COR-L47 (cell line): ENCODE measurements around the gene NHLH1.
"Not testable (repeated sequence)": the region's sequence is repeated elsewhere in the genome, so short reads cannot be mapped to it uniquely, and the experiment has no call there.

ENCODE experiments used
- DNase-seq: peaks from one replicate; lab custom pipeline; 2025; lab: John Stamatoyannopoulos, UW

The NHLH1 gene

DNA sequence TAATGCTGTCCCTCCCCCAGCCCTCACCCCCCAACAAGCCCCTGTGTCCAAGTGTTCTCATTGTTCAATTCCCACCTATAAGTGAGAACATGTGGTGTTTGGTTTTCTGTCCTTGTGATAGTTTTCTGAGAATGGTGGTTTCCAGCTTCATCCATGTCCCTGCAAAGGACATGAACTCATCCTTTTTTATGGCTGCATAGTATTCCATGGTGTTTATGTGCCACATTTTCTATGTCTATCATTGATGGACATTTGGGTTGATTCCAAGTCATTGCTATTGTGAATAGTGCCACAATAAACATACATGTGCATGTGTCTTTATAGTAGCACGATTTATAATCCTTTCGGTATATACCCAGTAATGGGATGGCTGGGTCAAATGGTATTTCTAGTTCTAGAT lies 17.9 kb downstream of the NHLH1 start:
- not testable (repeated sequence) for DNase-seq

DNA sequence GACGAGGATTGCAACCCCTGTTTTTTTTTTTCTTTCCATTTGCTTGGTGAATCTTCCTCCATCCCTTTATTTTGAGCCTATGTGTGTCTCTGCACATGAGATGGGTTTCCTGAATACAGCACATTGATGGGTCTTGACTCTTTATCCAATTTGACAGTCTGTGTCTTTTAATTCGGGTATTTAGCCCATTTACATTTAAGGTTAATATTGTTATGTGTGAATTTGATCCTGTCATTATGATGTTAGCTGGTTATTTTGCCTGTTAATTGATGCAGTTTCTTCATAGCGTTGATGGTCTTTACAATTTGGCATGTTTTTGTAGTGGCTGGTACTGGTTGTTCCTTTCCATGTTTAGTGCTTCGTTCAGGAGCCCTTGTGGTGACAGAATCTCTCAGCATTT lies 21.5 kb downstream of the NHLH1 start:
- DNase-seq: not testable (repeated sequence)

DNA sequence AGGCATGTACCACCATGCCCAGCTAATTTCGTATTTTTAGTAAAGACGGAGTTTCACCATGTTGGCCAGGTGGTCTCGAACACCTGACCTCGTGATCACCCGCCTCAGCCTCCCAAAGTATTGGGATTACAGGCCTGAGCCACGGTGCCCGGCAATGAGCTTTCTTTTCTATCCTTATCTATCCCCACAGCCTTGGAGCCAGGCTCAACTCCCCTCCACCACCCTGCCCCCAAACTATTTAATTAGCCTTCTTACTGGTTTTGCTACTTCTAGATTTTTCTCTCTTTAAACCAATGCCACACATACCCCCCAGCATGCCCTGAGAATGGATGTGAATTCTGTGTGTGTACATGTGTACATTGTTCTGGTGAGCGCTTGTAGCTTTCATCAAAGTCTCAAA lies 27.8 kb downstream of the NHLH1 start:
- no peak for DNase-seq

DNA sequence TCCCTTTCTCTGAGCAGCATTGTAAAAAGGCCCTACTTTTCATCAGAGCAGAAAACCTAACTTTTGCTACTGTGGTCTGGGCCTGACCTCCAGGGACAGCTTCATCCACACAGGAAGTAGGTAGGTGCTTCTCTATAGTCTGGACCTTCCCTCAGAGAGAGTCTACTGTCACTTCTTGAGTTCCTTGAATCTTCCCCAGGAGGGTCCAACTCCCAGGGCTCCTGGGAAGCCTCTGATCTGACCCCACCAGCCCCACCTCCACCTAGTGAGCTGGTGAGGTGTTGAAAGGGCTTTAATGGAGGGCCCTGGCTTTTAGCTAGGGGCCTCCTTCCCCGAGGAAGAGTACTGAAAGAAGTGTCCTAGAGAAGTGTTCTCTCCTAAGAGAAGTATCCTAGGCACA lies 30.8 kb downstream of the NHLH1 start:
- DNase-seq: no peak

DNA sequence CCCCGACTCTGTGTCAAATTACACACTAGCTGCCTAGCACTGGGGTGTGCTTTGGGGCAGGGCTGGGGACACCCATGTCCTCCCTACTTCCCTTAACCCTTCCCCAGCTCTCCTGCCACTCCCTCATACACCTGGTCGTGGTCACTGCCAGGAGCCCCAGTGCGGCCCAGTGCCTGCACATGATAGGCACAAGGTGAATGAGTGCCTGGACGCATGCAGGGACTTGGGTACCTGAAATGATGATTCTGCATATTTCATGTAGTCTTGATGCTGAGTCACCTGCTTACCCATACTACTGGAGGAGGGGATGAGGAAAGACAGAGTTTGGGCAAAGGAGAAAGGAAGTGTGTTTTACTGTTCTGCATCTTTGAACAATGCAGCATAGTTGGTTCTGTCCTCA lies 32.0 kb downstream of the NHLH1 start:
- DNase-seq: no peak

DNA sequence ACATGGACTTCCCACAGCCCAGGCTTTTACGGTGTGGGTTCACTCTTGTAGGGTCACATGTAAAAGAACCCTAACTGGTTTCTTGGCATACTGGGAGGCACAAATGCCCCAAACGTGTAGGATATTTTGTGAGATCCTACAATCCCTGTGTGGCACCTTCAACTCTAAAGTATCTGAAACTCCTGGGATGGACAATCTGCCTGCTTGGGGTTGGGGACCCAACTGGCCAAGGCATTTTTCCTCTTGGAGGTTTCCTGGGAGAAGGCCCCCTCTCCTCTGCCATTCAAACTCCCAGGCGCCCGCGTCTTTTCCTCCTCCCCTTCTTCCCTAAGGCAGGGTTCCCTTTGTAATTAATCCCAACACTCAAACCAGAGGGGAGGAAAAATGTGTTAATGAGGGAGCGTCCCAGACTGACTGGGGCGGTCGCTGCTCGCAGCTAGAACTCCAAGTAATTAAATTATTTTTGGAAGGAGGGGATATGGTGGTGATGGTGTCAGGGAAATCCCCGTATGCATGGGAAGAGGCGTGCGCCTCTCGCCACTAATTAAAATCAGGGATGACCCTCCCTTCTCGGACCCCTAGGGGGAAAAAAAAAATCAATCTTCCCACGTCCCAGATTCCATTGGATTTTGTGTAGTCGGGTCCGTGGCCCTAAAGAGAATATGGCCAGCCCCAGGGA lies 32.8 kb downstream of the NHLH1 start:
- no peak for DNase-seq

DNA sequence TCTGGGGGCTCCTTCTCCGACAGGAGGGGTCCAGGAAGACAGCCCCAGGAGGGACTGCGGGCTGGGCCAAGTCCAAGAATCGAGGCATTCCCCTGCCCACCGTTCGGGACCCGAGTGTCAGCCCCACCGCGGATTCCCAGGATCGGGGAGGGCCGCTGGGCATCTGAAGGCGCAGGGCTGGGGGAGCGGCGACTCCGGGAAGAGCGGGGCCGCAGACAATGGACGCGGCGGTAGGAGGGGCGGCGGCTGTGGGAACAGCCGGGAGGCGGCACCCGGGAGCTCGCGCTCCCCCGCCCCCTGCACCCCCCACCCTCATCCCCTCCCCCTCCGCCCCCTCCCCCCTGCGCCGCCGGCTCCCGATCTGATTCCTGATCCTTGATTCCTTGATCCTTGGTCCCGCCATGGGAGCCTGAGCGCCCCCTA lies 33.4 kb downstream of the NHLH1 start, which contains the start of gene VANGL2:
Gene VANGL2, plus strand, starts transcription at position 342 of the 423 bp plus-strand sequence. CDS start 15,274 bp downstream, outside the sequence.
- DNase-seq: peak; percentile 64

DNA sequence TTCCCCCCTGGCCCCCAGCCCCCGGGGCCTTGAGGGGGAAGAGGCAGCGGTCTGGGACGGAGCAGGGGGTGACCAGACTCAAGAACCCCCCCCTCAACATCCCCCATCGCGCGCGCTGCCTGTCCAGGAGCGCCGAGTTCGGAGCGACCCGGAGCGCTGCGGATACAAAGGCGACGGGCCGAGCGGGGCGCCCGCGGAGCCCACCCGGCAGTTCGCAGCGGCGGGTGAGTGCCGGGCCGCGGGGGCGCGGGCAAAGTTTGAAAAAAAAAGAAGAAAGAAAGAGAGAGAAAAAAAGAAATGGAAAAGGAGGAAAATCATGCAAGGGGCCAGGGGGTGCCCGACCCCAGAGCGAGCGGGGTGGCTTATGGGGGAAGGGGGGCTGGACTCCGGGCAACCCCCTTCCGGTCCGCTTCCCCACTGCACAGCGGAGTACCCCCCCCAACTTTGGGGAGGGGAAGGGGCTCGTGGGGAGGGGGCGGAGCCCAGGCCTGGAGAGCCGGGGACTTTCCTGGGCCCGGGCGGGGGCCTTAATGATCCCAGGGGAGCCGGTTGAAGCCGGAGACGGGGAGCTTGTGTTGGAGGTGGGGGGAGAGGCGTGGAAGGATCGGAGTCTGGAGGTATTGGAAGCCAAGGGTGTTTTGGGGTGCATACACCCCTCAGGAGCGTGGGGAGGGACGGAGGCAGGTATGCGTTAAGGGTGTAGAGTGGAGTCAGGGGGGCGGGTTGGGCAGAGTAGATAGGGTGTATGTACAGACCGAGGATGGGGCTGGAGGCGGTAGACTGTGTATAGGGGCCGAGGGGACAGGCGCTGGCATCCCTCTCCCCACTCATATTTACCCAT lies 34.0 kb downstream of the NHLH1 start:
- peak; percentile 42 for DNase-seq

DNA sequence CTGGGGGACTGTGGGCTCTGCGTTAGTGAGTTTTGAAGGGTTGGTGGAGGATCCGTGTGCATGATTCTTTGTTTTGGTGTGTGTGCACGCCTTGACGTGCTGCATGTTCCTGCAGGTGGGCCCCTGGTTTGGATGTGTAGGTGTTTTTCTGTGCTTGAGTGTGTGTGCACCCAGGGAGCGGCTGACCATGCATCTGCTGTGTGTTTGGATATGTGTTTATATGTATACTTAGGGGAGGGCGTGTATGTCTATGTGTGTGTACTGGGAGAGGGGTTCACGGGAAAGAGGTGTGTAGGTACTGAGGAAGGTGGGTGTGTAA lies 34.6 kb downstream of the NHLH1 start:
- no peak for DNase-seq

DNA sequence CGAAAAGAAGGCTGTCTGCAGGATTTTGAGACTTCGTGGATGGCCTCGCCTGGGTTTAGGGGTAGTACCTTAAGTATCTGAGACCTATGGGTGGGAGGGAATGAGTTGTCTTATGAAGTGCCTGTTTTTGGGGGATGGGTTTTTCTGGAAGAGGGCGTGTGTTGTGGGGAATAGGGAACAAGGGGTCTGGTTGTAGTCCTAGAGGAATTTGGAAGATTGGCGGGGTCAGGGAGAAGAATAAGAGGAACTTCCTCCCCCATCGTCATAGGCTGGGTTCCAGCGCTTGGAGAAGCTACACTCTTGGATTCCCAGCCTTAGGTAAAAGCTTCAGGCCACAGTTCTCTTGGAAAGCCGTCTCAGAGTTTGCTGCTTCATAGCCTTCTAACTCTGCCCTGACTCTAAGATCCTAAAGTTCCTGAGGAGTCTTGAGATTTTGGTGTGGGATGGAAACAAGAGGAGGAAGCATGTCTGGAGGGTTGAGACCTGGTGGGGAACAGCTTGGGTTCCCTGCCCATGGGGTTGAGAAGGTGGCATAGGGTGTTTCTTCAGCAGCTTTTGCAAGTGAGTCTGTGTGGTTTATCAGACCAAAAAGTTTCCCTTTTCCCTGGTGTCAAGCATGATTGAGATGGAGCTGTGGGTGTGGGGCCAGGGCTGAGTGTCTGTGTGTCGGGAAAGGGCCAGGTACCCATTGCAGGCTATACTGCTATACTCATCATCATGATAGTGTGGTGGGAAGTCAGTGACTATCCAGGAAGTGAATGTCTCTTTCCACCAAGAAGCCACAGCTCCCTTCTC lies 35.3 kb downstream of the NHLH1 start:
- DNase-seq: no peak

DNA sequence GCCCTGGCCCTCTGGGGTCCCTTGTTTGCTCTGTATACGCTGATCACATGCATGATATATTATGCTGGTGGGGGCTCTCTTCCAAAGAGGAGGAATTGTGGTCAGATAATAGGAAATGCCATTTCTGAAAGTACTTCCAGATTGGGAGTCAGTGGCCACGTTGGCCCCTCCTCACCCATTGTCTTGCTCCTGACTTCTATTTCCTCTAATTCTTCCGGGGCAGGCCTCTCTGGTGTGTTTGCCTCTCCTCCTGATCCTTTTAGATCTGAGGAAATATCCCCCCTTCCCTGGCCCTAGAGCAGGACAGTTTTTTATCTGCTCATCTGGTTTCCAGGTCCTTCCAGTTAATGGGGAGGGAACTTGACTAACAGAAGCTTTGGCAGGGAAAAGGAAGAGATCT lies 36.4 kb downstream of the NHLH1 start:
- no peak for DNase-seq

DNA sequence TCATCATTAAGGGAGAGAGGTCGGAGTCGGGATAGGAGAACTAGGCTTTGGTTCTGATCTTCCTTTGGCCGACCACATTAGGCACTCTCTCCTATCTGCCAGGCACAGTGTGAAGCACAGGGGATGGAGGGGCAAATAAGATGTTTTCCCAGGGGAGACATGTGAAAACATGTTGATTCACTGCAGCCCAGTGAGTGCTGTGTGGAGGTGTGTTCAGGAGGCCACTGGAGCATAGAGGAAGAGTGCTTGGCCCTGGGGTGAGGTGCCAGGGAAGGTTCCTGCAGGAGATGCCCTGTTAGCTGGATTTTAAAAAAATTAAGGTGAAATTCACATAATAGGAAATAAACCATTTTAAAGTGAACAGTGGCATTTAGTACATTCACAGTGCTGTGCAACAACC lies 37.2 kb downstream of the NHLH1 start:
- no peak for DNase-seq

DNA sequence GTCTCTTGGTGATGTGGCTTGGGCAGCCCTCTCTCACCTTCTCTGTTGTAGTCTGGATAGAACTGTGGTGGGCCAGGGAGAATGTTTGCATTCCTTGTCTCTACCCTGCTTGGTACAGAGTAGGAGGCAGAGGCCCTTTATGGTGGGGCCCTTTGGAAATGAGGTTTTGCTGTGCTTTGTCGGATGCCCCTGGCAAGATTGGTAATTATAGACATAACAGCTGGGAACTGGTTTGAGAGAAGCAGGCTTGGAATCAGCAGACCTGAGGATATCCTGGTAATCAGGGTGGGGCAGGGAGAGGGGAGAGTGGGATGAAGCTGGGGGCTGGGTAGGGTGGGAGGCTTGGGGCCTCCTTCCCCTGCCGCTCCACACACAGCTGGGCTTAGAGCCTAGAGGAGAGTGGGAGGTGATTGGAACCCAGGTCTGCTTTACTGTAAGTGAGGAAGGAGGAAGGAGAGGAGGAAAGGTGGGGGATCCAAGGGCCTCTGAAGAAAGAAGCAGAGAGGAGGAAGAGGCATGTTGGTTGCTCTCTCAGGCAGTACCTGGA lies 38.5 kb downstream of the NHLH1 start:
- DNase-seq: no peak

DNA sequence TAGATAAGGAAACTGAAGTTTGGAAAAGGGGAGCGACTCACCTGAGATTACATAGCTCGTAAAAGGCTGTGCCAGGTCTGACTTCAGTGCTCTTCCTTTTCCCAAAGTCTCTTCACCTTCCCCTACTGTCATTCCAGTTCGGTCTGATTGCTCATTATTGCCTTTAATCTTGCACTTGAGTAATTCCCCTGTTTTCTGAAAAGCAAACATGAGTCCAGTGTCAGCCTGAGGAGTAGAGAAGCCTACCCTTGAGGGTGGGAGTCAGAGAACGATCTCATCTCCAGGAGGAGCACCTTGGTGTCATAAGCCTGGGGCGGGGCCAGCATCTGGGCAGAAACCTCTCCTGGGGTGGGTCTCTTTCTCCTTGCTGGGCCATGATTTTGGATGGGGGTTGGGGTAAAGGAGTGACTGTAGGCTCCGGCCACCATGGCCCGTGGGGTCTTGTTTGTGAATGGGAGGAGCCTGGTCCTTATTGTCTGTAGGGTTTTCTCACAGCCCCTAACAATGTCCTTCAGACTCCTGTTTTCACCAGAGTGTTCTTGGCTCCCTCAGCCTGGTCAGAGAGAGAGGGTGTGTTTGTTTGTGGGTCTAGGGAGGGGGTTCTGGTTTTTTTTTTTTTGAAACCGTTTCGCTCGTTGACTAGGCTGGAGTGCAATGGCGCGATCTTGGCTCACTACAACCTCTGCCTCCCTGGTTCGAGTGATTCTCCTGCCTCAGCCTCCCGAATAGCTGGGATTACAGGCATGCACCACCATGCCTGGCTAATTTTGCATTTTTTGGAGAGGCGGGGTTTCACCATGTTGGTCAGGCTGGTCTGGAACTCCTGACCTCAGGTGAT lies 39.5 kb downstream of the NHLH1 start:
- no peak for DNase-seq

DNA sequence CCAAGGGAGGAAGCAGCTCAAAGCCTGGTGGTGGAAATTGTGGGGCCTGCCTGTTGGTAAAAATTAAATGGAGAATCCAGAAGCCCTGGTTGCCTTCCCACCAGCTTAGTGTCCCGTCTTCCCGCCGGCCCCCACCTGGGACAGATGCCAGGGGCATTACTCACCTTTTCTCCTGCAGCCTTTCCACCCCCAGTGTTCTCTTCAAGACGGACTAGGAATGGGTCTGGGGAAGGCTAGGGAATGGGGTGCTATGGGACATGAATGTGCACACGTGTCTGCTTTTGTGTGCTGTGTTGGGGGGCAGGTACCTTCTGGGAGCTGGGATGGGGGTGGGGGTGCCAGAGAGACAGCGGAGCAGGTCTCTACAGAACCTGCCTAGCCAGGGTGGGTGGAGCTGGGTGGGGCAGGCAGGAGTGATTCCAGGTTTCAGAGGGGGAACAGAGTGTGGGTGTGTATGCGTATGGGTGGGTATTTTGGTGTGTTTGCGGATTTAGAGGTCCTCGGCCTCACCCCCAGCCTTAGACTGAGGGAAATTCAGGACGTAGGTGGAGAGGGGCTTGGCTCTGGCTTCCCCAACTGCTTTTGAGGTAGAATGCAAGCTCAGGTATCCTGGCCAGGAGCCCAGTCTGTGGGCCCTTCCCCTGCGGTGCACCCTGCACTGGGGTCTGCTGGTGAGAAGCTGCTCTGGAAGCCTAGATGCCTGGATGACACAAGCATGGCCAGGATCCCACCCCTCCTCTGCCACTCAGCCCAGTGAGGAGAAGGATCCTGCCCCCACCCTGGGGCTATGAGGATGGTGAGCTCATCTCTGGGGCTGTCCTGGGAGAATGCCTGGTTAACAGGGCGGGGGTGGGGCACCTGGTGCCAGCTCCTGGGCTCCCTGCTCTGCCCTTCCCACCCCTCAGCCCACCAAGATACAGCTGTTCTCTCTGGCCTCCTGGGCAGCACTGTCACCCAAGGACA lies 41.2 kb downstream of the NHLH1 start:
- DNase-seq: no peak

DNA sequence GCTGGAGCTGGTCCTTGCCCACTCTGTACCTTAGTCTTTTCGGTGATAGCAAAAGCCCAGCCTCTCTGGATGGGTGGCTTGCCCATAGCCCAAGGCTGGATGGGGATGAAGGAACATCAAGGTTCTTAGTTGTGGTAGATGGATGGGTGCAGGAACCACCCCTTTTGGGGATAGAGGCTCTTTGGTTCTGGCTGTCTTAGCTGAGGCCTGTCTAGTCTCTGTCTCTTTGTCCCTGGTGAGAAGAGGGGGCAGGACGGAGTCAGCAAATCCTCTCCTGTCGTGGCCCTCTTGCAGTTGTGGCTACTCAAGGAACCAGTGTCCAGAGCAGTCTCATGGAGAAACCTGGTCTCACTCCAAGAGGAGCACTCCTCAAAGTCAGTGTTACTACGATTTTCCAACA lies 42.0 kb downstream of the NHLH1 start:
- no peak for DNase-seq

DNA sequence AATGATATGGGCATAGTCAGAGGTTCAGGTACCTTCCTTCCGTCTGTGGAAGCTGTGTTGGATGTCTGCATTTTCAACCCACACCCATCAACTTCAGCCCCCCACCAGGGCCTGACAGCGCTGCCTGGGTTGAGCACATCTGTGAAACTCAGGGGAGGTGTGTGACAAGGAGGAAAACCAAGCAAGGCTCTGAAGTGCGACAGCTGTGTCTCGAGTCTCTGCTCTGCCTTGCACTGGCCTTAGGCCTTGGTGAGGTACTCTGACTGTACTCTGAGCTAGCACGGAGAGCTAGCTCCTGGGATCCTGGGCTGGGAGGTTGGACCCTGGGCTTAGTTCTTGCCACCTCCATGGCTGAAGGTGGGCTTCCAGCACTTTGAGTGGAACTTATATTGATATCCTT lies 42.6 kb downstream of the NHLH1 start:
- DNase-seq: no peak

DNA sequence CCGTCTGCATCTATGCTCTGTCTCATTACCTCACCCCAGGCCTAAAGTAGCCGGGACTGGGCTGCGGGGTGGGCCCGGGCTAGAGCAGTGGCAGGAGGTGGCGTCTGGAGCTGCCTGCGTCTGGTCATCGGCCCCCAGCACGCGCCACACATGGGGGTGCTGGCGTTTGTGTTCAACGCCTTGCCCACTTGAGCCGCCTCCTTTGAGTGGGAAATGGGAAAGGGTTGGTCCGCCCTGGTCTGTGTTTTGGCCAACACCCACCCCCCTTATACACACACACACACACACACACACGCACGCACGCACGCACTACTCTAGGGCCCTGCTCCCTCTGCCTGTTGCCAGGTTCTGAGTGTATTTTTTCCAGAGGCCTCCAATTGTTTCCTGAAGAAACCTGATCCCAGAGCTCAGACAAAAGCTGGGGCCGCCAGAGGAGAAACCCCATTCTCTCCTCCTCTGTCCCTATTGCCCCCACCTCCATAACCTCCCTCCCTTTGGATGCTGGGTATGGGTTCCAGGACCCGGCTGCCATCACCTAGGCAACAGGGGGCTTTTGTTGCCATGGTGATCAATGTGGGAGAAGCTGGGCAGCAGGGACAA lies 43.6 kb downstream of the NHLH1 start:
- no peak for DNase-seq

DNA sequence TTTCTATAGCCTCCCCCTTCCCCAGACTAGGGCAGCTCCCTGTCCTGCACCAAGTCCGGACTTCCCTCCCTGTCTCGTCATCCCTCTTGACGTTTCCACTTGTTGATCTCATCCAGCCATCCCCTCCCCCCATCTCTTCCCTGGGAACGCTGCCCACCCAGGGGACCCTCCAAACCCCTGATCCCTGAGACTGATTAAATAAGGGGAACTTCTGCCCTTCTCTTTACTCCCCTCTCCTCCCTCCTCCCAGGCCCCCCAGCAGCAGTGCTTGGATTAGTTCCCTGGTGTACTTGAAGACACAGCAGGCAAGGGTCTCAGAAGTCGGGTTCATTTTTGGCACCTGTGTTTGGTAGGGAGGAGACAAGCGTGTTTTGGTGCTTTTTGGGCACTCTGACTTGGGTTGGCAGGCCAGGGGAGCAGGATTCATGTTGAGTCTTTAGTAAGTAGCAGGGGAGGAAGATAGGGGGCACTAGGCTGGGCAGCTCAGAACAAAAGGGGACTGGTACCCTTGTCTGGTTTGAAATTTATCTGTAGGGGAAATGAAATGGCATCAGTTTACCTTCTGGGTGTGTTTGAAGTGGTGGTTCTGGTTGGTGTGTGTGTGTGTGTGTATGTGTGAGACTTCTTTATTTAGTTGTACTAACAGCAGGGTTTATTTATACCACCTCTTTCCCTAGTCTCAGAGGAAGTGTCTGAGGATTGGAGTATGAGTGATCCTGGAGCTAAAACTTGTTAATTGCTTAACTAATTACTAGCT lies 44.6 kb downstream of the NHLH1 start:
- DNase-seq: no peak
